Upper lobe of right lung (tissue), 1 donor: Measurements from ENCODE around the gene KRTAP20-2. TPM values are rescaled to one million over a fixed set of nuclear protein-coding genes. Genes with fewer than 3 reads are reported as not detected.

Experiments used
- ATAC-seq: fragments of 200-7000 bp; cut with Tn5 transposase; one replicate; pipeline ENCODE4 v1.9.1; 2020; ENCODE audit warnings: mild to moderate bottlenecking, moderate library complexity
- DNase-seq: peaks from one replicate; pipeline ENCODE4 v3.0.0-alpha.2; 2020
- H3K27ac ChIP-seq: fragments of 200-600 bp; one replicate; pipeline ENCODE4 v1.8.0; 2022
- H3K27me3 ChIP-seq: fragments of 200-600 bp; one replicate; pipeline ENCODE4 v1.8.0; 2022; ENCODE audit warnings: mild to moderate bottlenecking
- H3K36me3 ChIP-seq: fragments of 200-600 bp; one replicate; pipeline ENCODE4 v1.8.0; 2022
- H3K4me1 ChIP-seq: fragments of 200-600 bp; one replicate; pipeline ENCODE4 v1.8.0; 2022
- H3K4me3 ChIP-seq: fragments of 200-600 bp; one replicate; pipeline ENCODE4 v1.8.0; 2022; ENCODE audit warnings: mild to moderate bottlenecking
- H3K9me3 ChIP-seq: fragments of 200-600 bp; one replicate; pipeline ENCODE4 v1.8.0; 2022
- CTCF ChIP-seq: fragments of 200-600 bp; IDR thresholded peaks from one replicate; pipeline ENCODE4 v1.8.0; 2022; ENCODE audit warnings: antibody characterized with exemption
- intact Hi-C: fragments of 100-400 bp; cut with DNase I; formaldehyde crosslinking; loops from one replicate; pipeline ENCODE4 v1.11.0; 2022
- total RNA-seq: library from RNA; stranded (reverse); fragmentation: NEBNext Ultra II Directional; extraction: Animal tissue kit (Norgen Biotek cat#: 25700); gene quantifications from one replicate; pipeline ENCODE4 v1.2.1, GENCODE V29; 2021
- donor health status: DM: no; HTN: yes; CAD: no; lungs with severe emphysema.

Gene KRTAP20-2
- total RNA-seq, 1 donor from 2014 or later, result not detected

- DNase-seq (no peak), ATAC-seq (no peak)
- no peaks in the 10 kb centered on the region for H3K4me1 ChIP-seq
- H3K27ac ChIP-seq, result no peak overlapping the region
- no peak overlapping the region for H3K4me3 ChIP-seq
- no peak for TF ChIP-seq CTCF
- H3K27me3 ChIP-seq, result no peaks in the 10 kb centered on the region
- H3K36me3 ChIP-seq, result no peaks in the 10 kb centered on the region
- intact Hi-C loops, result no loop called here
- no peaks in the 10 kb centered on the region for H3K9me3 ChIP-seq
Observed at GRCh38 chr21:30676737-30677136, 41.7 kb downstream of the KRTAP20-2 start.

- H3K27me3 ChIP-seq, result no peaks in the 10 kb centered on the region
- no peak for TF ChIP-seq CTCF
- H3K4me1 ChIP-seq, result no peaks in the 10 kb centered on the region
- H3K36me3 ChIP-seq, result no peaks in the 10 kb centered on the region
- intact Hi-C loops, result no loop called here
- H3K27ac ChIP-seq, result no peak overlapping the region
- no peak overlapping the region for H3K4me3 ChIP-seq
- no peaks in the 10 kb centered on the region for H3K9me3 ChIP-seq
- DNase-seq (no peak), ATAC-seq (no peak)
Observed at GRCh38 chr21:30680586-30680985, 45.6 kb downstream of the KRTAP20-2 start.

GRCh38 chr21:30684506-30684905 is 49.5 kb downstream of the KRTAP20-2 start:
- no peak for DNase-seq
- no peak for TF ChIP-seq CTCF
- Histone ChIP-seq H3K36me3 (no peaks in the 10 kb centered on the region), H3K4me1 (no peaks in the 10 kb centered on the region), H3K9me3 (no peaks in the 10 kb centered on the region), H3K27ac (no peak overlapping the region), H3K27me3 (no peaks in the 10 kb centered on the region), H3K4me3 (no peak overlapping the region)
- no peak for ATAC-seq
- intact Hi-C loops, result no loop called here

Other genes with a start within 250 kb of the KRTAP20-2 start
- not detected for gene KRTAP13-1, start 239.2 kb upstream of the KRTAP20-2 start, total RNA-seq
- not detected for gene KRTAP13-3, start 209.3 kb upstream of the KRTAP20-2 start, total RNA-seq
- not detected for gene KRTAP13-4, start 205.0 kb upstream of the KRTAP20-2 start, total RNA-seq
- gene KRTAP15-1, start 194.9 kb upstream of the KRTAP20-2 start, total RNA-seq, result not detected
- not detected for gene KRTAP19-1, start 154.8 kb upstream of the KRTAP20-2 start, total RNA-seq
- gene KRTAP19-2, start 147.8 kb upstream of the KRTAP20-2 start, total RNA-seq, result not detected
- not detected for gene KRTAP19-3, start 143.2 kb upstream of the KRTAP20-2 start, total RNA-seq
- gene KRTAP19-4, start 138.0 kb upstream of the KRTAP20-2 start, total RNA-seq, result not detected
- gene KRTAP19-5, start 133.1 kb upstream of the KRTAP20-2 start, total RNA-seq, result not detected
- not detected for gene KRTAP19-6, start 93.3 kb upstream of the KRTAP20-2 start, total RNA-seq
- not detected for gene KRTAP19-7, start 73.9 kb upstream of the KRTAP20-2 start, total RNA-seq
- gene KRTAP22-2, start 44.8 kb upstream of the KRTAP20-2 start, total RNA-seq, result not detected
- gene KRTAP6-3, start 42.8 kb upstream of the KRTAP20-2 start, total RNA-seq, result not detected
- gene KRTAP6-2, start 36.3 kb upstream of the KRTAP20-2 start, total RNA-seq, result not detected
- not detected for gene KRTAP22-1, start 34.1 kb upstream of the KRTAP20-2 start, total RNA-seq
- gene KRTAP6-1, start 21.3 kb upstream of the KRTAP20-2 start, total RNA-seq, result not detected
- not detected for gene KRTAP20-1, start 18.8 kb upstream of the KRTAP20-2 start, total RNA-seq
- not detected for gene KRTAP20-4, start 14.6 kb upstream of the KRTAP20-2 start, total RNA-seq
- gene KRTAP20-3, start 7.7 kb downstream of the KRTAP20-2 start, total RNA-seq, result not detected
- gene KRTAP21-3, start 83.6 kb downstream of the KRTAP20-2 start, total RNA-seq, result not detected
- gene KRTAP21-2, start 112.1 kb downstream of the KRTAP20-2 start, total RNA-seq, result not detected
- gene KRTAP21-1, start 120.2 kb downstream of the KRTAP20-2 start, total RNA-seq, result not detected
- not detected for gene KRTAP8-1, start 178.1 kb downstream of the KRTAP20-2 start, total RNA-seq
- not detected for gene KRTAP7-1, start 194.6 kb downstream of the KRTAP20-2 start, total RNA-seq
- not detected for gene KRTAP11-1, start 246.4 kb downstream of the KRTAP20-2 start, total RNA-seq